Upper lobe of left lung (tissue), 4 donors: ENCODE results near the gene RRAS2.

ENCODE experiments used
- EP300 ChIP-seq, 4 donors: sonication (generic); formaldehyde crosslinking; IDR thresholded peaks; one replicate each; pipeline ENCODE4 v1.5.1; 2017; ENCODE audit warnings: antibody characterized with exemption in 4 of 4, control low read depth in 2 of 4
- POLR2A ChIP-seq, 4 donors: fragments of 450-650 bp; IDR thresholded peaks; one replicate each; pipeline ENCODE4 v1.5.1; 2016 to 2017; ENCODE audit warnings: antibody characterized with exemption in 4 of 4, mild to moderate bottlenecking in 2 of 4
- POLR2AphosphoS5 ChIP-seq, 2 donors: sonication (generic); formaldehyde crosslinking; IDR thresholded peaks; one replicate each; pipeline ENCODE4 v1.5.1; 2017; ENCODE audit warnings: antibody characterized with exemption in 2 of 2
- TF ChIP-seq, protein P1 (sequence below), 6 experiments: fragments of 450-650 bp in 4 of 6; fragments of 200-600 bp in 2 of 6; sonication (generic) in 2 of 6; IDR thresholded peaks; one replicate each; pipeline ENCODE4 v1.5.1; 2016 to 2019; ENCODE audit warnings: antibody characterized with exemption in 6 of 6

DNA sequence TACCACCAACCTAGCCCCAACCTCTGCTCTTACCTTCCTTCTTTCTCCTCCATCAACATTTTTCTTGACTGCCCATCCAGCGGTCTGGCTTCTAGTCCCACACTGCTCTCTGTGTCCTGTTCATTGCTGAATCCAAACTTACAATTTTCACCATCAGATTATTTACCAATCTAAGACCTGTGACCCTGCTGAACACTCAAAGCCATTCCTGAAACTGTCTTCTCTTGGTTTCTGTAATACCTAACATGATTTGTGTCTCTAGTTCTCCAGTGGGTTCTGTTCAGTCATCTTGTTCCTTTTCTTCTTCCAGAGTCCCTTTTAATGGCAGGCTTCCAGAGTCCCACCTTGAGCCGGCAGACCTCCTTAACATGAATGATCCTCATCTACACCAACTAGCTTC, 24.1 kb downstream of the RRAS2 start:
- TF ChIP-seq, protein P1, sequence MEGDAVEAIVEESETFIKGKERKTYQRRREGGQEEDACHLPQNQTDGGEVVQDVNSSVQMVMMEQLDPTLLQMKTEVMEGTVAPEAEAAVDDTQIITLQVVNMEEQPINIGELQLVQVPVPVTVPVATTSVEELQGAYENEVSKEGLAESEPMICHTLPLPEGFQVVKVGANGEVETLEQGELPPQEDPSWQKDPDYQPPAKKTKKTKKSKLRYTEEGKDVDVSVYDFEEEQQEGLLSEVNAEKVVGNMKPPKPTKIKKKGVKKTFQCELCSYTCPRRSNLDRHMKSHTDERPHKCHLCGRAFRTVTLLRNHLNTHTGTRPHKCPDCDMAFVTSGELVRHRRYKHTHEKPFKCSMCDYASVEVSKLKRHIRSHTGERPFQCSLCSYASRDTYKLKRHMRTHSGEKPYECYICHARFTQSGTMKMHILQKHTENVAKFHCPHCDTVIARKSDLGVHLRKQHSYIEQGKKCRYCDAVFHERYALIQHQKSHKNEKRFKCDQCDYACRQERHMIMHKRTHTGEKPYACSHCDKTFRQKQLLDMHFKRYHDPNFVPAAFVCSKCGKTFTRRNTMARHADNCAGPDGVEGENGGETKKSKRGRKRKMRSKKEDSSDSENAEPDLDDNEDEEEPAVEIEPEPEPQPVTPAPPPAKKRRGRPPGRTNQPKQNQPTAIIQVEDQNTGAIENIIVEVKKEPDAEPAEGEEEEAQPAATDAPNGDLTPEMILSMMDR (IDR thresholded peaks at IDR 0.05): no peak
- TF ChIP-seq POLR2AphosphoS5 (IDR thresholded peaks at IDR 0.05): no peak
- no peak for TF ChIP-seq POLR2A (IDR thresholded peaks at IDR 0.05)
- no peak for TF ChIP-seq EP300 (IDR thresholded peaks at IDR 0.05)
